Tibial nerve (tissue), 3 donors: ENCODE results near the gene SLC25A39.
"Not testable (repeated sequence)": the region's sequence is repeated elsewhere in the genome, so short reads cannot be mapped to it uniquely, and the experiment has no call there.

Experiments used
- CTCF ChIP-seq, 5 experiments: fragments of 200-600 bp in 3 of 5; fragments of 450-650 bp in 2 of 5; sonication (generic) in 3 of 5; IDR thresholded peaks; one replicate each; pipeline ENCODE4 v1.5.1; 2016 to 2019; ENCODE audit warnings: antibody characterized with exemption in 5 of 5, mild to moderate bottlenecking in 3 of 5, moderate library complexity in 2 of 5
- POLR2A ChIP-seq, 2 donors: fragments of 450-650 bp; IDR thresholded peaks; one replicate each; pipeline ENCODE4 v1.6.1; 2017; ENCODE audit warnings: antibody characterized with exemption in 2 of 2, mild to moderate bottlenecking in 2 of 2, moderate library complexity in 2 of 2

GRCh38 chr17:44340553-44340952, 15.9 kb upstream of the SLC25A39 start:
- TF ChIP-seq CTCF, POLR2A (IDR thresholded peaks at IDR 0.05): not testable (repeated sequence)
